Measurements from ENCODE around the gene PTHLH.

PTHLH gene

GRCh38 chr12:27969624-27970400, 2.7 kb downstream of the PTHLH start:
- Histone ChIP-seq H3K9ac (ENCODE audit: insufficient read length, low read depth) (peak overlapping the region; percentile 66), H3K4me1 (ENCODE audit: insufficient read depth, insufficient read length) (peaks cover 3% of the 10 kb centered on the region), H3K36me3 (ENCODE audit: insufficient read depth, insufficient read length, low read length) (no peaks in the 10 kb centered on the region), H3K9me3 (ENCODE audit: insufficient read depth, low read length) (no peaks in the 10 kb centered on the region), H3K4me3 (ENCODE audit: insufficient read length, low read depth) (peak overlapping the region; percentile 50), H3K27me3 (ENCODE audit: insufficient read depth, insufficient read length) (peaks cover 79% of the 10 kb centered on the region)
- TF ChIP-seq YY1 (IDR thresholded peaks at IDR 0.05; ENCODE audit: insufficient read depth, insufficient read length): no peak
- TF ChIP-seq ZNF274 (IDR thresholded peaks at IDR 0.05; ENCODE audit: low read depth, low read length): no peak
- peak; percentile 83 for DNase-seq (ENCODE audit: low read depth, low spot score)

- no peak for DNase-seq (ENCODE audit: low read depth, low spot score)
- H3K9me3 ChIP-seq (ENCODE audit: insufficient read depth, low read length): no peaks in the 10 kb centered on the region
- peaks cover 72% of the 10 kb centered on the region for H3K27me3 ChIP-seq (ENCODE audit: insufficient read depth, insufficient read length)
- no peak overlapping the region for H3K9ac ChIP-seq (ENCODE audit: insufficient read length, low read depth)
- TF ChIP-seq SUZ12 (IDR thresholded peaks at IDR 0.05; ENCODE audit: extremely low read depth, insufficient read depth, insufficient read length) (peak; percentile 56), ZNF274 (IDR thresholded peaks at IDR 0.05; ENCODE audit: low read depth, low read length) (no peak)
- peak overlapping the region; percentile 50 for H3K4me3 ChIP-seq (ENCODE audit: insufficient read length, low read depth)
- H3K4me1 ChIP-seq (ENCODE audit: insufficient read depth, insufficient read length): no peaks in the 10 kb centered on the region
- H3K36me3 ChIP-seq (ENCODE audit: insufficient read depth, insufficient read length, low read length): no peaks in the 10 kb centered on the region
Measured at GRCh38 chr12:27968972-27969623, 3.4 kb downstream of the PTHLH start.

- DNase-seq (ENCODE audit: low read depth, low spot score): no peak
- no peak overlapping the region for H3K9ac ChIP-seq (ENCODE audit: insufficient read length, low read depth)
Measured at GRCh38 chr12:27967551-27968054, 4.9 kb downstream of the PTHLH start.

GRCh38 chr12:27966870-27967269, 5.7 kb downstream of the PTHLH start:
- peaks cover 50% of the 10 kb centered on the region for H3K27me3 ChIP-seq (ENCODE audit: insufficient read depth, insufficient read length)
- no peaks in the 10 kb centered on the region for H3K4me1 ChIP-seq (ENCODE audit: insufficient read depth, insufficient read length)
- DNase-seq (ENCODE audit: low read depth, low spot score): peak; percentile 60
- no peak overlapping the region for H3K4me3 ChIP-seq (ENCODE audit: insufficient read length, low read depth)
- TF ChIP-seq SUZ12 (IDR thresholded peaks at IDR 0.05; ENCODE audit: extremely low read depth, insufficient read depth, insufficient read length) (no peak), YY1 (IDR thresholded peaks at IDR 0.05; ENCODE audit: insufficient read depth, insufficient read length) (no peak), ZNF274 (IDR thresholded peaks at IDR 0.05; ENCODE audit: low read depth, low read length) (no peak)
- peaks cover 4% of the 10 kb centered on the region for H3K36me3 ChIP-seq (ENCODE audit: insufficient read depth, insufficient read length, low read length)
- no peak overlapping the region for H3K9ac ChIP-seq (ENCODE audit: insufficient read length, low read depth)
- H3K9me3 ChIP-seq (ENCODE audit: insufficient read depth, low read length): no peaks in the 10 kb centered on the region

More at GRCh38 chr12:27967551-27968054, 4.9 kb downstream of the PTHLH start:
- no peaks in the 10 kb centered on the region for H3K4me1 ChIP-seq (ENCODE audit: insufficient read depth, insufficient read length)
- H3K4me3 ChIP-seq (ENCODE audit: insufficient read length, low read depth): no peak overlapping the region
- H3K9me3 ChIP-seq (ENCODE audit: insufficient read depth, low read length): no peaks in the 10 kb centered on the region
- H3K27me3 ChIP-seq (ENCODE audit: insufficient read depth, insufficient read length): peaks cover 58% of the 10 kb centered on the region
- TF ChIP-seq ZNF274 (IDR thresholded peaks at IDR 0.05; ENCODE audit: low read depth, low read length): no peak
- no peak for TF ChIP-seq SUZ12 (IDR thresholded peaks at IDR 0.05; ENCODE audit: extremely low read depth, insufficient read depth, insufficient read length)
- TF ChIP-seq YY1 (IDR thresholded peaks at IDR 0.05; ENCODE audit: insufficient read depth, insufficient read length): no peak
- peaks cover 4% of the 10 kb centered on the region for H3K36me3 ChIP-seq (ENCODE audit: insufficient read depth, insufficient read length, low read length)

- Histone ChIP-seq H3K9me3 (ENCODE audit: insufficient read depth, low read length) (no peaks in the 10 kb centered on the region), H3K4me3 (ENCODE audit: insufficient read length, low read depth) (no peak overlapping the region), H3K27me3 (ENCODE audit: insufficient read depth, insufficient read length) (peaks cover 41% of the 10 kb centered on the region), H3K4me1 (ENCODE audit: insufficient read depth, insufficient read length) (no peaks in the 10 kb centered on the region), H3K36me3 (ENCODE audit: insufficient read depth, insufficient read length, low read length) (peaks cover 4% of the 10 kb centered on the region), H3K9ac (ENCODE audit: insufficient read length, low read depth) (no peak overlapping the region)
- TF ChIP-seq SUZ12 (IDR thresholded peaks at IDR 0.05; ENCODE audit: extremely low read depth, insufficient read depth, insufficient read length) (no peak), YY1 (IDR thresholded peaks at IDR 0.05; ENCODE audit: insufficient read depth, insufficient read length) (no peak), ZNF274 (IDR thresholded peaks at IDR 0.05; ENCODE audit: low read depth, low read length) (no peak)
- no peak for DNase-seq (ENCODE audit: low read depth, low spot score)
Measured at GRCh38 chr12:27965966-27966365, 6.6 kb downstream of the PTHLH start.

GRCh38 chr12:27965411-27965810, 7.1 kb downstream of the PTHLH start:
- H3K4me3 ChIP-seq (ENCODE audit: insufficient read length, low read depth): no peak overlapping the region
- no peaks in the 10 kb centered on the region for H3K9me3 ChIP-seq (ENCODE audit: insufficient read depth, low read length)
- no peaks in the 10 kb centered on the region for H3K4me1 ChIP-seq (ENCODE audit: insufficient read depth, insufficient read length)
- TF ChIP-seq ZNF274 (IDR thresholded peaks at IDR 0.05; ENCODE audit: low read depth, low read length): no peak
- no peak for TF ChIP-seq SUZ12 (IDR thresholded peaks at IDR 0.05; ENCODE audit: extremely low read depth, insufficient read depth, insufficient read length)
- no peak for DNase-seq (ENCODE audit: low read depth, low spot score)
- peaks cover 4% of the 10 kb centered on the region for H3K36me3 ChIP-seq (ENCODE audit: insufficient read depth, insufficient read length, low read length)
- H3K9ac ChIP-seq (ENCODE audit: insufficient read length, low read depth): no peak overlapping the region
- peaks cover 36% of the 10 kb centered on the region for H3K27me3 ChIP-seq (ENCODE audit: insufficient read depth, insufficient read length)

- H3K9me3 ChIP-seq (ENCODE audit: insufficient read depth, low read length): no peaks in the 10 kb centered on the region
- TF ChIP-seq SUZ12 (IDR thresholded peaks at IDR 0.05; ENCODE audit: extremely low read depth, insufficient read depth, insufficient read length) (no peak), YY1 (IDR thresholded peaks at IDR 0.05; ENCODE audit: insufficient read depth, insufficient read length) (no peak), ZNF274 (IDR thresholded peaks at IDR 0.05; ENCODE audit: low read depth, low read length) (no peak)
- H3K4me1 ChIP-seq (ENCODE audit: insufficient read depth, insufficient read length): no peaks in the 10 kb centered on the region
- no peak overlapping the region for H3K4me3 ChIP-seq (ENCODE audit: insufficient read length, low read depth)
- peaks cover 4% of the 10 kb centered on the region for H3K36me3 ChIP-seq (ENCODE audit: insufficient read depth, insufficient read length, low read length)
- no peak for DNase-seq (ENCODE audit: low read depth, low spot score)
- peaks cover 25% of the 10 kb centered on the region for H3K27me3 ChIP-seq (ENCODE audit: insufficient read depth, insufficient read length)
- H3K9ac ChIP-seq (ENCODE audit: insufficient read length, low read depth): no peak overlapping the region
Measured at GRCh38 chr12:27964123-27964522, 8.4 kb downstream of the PTHLH start.

All from NT2/D1 (cell line).